NCI-H2227 treated with DMSO at 0.1 percent for 48 hours (cell line): ENCODE data around the gene KLHL12.
"Not testable (repeated sequence)": the region's sequence is repeated elsewhere in the genome, so short reads cannot be mapped to it uniquely, and the experiment has no call there.

Source experiments
- DNase-seq: peaks from one replicate; lab custom pipeline; 2025; lab: John Stamatoyannopoulos, UW

The KLHL12 gene

DNA sequence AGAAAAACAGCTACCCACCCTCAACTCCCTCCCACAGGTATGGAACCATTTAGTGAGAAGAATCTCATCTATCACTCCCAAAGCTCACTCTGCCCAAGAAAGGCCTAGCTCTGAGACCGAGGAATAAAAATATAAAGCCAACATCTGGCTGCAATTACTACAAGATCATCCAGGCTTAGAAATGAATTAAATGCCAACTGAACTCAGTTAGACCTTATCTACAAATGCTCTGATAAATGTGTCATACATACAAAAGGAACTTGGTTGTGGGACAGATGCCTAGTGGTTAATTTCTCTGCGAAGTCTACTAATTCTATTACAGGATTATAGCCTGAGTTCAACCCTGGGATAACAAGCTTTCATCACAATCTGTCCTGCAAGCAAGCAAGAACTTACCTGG lies 24.4 kb upstream of the KLHL12 start:
- no peak for DNase-seq

DNA sequence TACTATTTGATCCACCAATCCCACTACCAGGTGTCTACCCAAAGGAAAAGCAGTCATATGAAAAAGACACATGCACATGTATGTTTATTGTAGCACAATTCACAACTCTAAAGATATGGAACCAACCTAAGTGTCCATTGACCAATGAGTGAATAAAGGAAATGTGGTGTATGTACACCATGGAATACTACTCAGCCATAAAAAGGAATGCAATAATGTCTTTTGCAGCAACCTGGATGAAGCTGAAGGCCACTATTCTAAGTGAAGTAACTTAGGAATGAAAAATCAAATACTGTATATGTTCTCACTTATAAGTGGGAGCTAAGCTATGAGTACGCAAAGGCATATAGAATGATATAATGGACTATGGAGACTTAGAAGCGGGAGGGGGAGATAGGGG lies 18.4 kb upstream of the KLHL12 start:
- no peak for DNase-seq

DNA sequence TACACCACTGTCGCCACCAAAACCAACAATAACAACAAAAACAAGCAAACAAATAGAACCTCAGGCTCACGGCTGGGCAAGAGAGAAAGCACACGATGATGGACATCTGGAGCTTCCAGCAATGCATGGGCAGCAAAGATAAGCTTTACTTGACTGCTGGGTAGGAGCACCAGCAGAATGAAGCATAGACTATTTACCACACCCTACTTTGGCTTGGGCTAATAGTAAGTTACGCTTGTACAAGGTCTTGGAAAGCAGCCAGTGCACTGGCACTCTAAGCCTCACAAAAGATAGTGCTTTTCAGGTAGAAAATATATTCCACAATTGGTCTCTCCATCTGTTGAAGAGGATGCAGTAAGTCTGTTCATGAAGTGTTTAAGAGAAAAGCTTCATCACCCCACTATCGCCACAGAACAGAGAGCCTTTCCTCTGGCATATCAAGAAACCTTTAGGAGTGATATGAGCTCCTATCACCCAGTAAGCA lies 17.4 kb upstream of the KLHL12 start:
- DNase-seq: no peak

DNA sequence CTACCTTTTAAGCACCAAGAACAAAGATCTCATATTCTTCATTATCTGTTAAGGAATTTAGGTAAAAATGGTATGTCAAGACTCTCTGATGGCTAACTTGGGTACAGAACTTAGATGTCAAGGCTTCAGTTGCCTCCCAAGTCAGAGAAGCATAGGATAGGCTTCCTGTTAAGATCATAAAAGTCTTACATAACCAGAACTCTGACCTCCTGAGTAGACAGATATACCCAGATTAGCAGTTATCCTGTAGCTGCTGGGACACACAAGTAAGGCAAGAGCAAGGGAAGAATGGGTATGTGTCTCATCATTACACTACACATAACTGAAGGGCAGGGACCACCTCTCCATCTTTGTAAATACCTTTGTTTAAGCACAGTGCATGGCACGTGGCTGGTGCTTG lies 15.4 kb upstream of the KLHL12 start:
- DNase-seq: no peak

DNA sequence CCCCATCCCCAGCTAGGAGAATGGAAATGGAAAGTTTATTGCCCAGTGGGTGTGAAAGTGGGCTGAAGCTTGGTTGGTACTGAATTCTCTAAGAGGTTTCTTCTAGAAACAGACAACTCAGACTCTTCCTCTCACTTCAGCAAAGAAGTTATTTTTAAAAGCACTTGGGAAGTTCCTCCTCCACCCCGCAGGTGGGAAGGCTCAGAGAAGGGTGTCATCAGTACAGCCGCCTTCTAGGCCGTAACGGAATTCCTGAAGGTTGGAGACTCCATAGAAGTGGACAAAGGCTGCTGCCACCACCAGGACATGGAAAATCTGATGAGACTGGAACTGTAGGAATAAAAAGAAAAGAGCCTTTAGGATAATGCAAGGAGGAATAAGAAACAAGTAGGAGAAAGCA lies 14.3 kb upstream of the KLHL12 start:
- DNase-seq: no peak

DNA sequence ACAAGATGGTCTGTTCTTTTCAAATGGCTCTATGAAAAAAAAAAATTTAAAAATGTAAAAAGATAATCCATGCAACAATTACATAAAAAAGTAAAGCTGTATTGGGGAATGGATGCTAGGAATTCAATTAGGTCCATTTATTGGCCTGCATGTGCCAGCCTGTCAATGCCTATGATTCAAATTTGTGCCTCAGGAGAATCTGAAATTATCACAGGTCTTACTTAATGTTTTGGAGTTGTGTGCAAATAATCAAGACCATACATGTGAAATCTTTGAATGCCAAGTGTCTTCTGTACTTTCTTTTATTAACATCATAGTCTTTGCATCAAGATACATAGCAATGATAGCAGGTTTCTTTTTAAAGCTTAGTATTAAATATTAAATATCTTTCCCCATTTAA lies 13.5 kb upstream of the KLHL12 start:
- no peak for DNase-seq

DNA sequence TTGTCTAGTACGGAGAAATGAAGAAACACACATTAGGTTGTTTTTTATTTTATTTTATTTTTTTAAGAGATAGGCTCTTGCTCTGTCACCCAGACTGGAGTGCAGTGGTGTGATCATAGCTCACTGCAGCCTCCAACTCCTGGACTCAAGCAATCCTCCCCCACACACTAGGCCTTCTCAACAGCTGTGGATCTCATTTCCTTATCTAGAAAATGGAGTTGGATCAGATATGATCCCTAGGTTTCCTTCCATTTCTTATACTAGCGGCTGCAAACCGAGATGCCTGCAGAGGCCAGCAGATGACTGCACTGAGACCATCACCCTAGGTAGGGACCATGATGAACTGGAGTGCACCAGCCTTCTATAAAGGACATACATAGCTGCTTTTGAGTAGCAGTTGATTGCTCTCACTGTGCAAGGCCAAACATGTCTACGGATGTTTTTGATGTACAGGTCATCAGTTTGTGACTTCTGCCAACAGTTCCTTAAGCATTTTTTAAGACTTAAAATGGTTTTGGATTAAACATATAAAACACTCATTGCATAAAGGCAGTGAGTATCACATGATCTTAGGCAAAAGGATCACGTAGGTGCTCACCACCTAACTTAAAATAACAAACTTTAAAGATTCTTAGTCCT lies 11.4 kb upstream of the KLHL12 start:
- no peak for DNase-seq

DNA sequence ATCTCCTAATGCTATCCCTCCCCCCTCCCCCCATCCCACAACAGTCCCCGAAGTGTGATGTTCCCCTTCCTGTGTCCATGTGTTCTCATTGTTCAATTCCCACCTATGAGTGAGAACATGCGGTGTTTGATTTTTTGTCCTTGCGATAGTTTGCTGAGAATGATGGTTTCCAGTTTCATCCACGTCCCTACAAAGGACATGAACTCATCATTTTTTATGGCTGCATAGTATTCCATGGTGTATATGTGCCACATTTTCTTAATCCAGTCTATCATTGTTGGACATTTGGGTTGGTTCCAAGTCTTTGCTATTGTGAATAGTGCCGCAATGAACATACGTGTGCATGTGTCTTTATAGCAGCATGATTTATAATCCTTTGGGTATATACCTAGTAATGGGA lies 9.4 kb upstream of the KLHL12 start:
- DNase-seq: not testable (repeated sequence)

DNA sequence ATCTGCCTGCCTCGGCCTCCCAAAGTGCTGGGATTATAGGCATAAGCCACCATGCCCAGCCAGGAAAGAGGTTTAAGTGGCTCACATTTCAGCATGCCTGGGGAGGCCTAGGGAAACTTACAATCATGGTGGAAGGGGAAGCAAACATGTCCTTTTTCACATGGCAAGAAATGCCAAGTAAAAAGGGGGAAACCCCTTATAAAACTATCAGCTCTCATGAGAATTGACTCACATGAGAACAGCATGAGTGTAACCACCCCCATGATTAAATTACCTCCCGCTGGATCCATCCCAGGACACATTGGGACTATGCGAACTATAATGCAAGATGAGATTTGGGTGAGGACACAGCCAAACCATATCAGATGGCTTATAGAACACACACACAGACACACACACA lies 8.8 kb upstream of the KLHL12 start:
- no peak for DNase-seq

DNA sequence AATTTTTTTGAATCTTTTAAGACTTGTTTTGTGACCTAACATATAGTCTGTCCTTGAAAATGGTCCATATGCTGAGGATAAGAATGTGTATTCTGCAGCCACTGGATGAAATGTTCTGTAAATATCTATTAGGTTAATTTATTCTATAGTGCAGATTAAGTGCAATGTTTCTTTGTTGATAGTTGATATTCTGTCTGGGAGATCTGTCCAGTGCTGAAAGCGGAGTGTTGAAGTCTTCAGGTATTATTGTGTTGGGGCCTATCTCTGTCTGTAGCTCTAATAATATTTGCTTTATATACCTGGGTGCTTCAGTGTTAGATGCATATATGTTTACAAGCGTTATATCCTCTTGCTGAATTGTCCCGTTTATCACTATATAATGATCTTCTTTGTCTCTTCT lies 7.7 kb upstream of the KLHL12 start:
- no peak for DNase-seq

DNA sequence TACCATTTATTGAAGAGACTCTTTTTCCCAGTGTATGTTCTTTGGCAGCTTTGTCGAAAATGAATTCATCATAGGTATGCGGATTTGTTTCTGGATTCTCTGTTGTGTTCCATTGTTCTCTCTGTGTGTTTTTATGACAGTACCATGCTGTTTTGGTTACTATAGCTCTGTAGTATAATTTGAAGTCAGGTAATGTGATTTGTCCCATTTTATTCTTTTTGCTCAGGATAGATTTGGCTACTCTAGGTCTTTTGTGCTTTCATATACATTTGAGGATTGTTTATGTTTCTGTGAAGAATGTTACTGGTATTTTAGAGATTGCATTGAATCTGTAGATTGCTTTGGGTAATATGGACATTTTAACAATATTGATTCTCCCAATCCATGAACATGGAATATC lies 5.4 kb upstream of the KLHL12 start:
- no peak for DNase-seq

DNA sequence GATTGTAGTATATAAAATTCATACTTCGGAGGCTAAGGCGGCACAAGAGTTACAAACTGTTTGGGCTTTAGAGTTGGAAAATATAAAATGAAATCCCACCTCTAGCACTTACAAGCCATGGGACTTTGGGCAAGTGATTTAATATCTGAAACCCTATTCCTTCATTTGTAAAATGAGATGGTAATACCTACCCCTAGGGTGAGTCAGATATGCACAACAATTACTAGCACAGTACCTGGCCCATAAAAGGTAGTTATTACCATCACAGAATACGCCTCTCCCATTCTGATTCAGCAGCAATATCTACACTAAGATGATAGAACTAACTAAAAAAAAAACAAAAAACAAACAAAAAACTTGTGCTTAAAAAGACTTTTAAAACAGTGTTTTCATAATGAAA lies 3.5 kb downstream of the KLHL12 start:
- no peak for DNase-seq

DNA sequence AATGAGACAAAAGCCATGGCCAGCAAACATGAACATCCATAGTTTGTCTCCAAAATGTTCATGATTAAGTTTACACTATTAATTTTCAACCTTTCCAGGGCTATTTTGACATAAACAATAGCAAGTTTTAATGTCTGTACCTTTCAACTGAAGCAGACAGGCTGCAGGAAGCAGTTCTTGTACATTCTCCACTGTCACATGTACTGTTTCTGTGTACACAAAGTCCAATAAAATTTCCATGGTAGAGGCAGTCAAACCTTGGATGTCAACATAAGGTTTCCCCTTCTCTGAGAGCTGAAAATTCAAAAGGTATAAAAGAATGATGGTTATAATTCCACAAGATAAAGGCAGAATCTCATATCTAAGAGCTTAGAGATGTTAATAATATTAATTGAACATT lies 7.4 kb downstream of the KLHL12 start:
- no peak for DNase-seq

DNA sequence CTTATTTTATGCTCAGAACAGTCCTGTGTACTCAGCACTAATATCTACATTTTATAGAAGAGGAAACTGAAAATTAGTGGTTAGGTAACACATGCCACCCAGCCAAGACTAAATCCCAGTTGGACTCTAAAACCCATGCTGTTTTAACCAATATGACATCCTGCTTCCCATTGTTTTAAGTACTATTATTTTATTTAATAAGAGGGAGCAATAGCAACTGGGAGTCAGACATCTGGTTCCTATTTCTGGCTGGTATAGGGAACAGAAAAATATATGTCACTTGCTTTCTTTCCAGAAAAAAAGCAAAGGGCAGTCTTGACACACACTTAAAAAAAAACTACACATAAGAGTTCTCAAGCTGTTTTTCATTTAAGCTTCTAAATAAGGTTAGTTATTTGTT lies 11.9 kb downstream of the KLHL12 start:
- no peak for DNase-seq

DNA sequence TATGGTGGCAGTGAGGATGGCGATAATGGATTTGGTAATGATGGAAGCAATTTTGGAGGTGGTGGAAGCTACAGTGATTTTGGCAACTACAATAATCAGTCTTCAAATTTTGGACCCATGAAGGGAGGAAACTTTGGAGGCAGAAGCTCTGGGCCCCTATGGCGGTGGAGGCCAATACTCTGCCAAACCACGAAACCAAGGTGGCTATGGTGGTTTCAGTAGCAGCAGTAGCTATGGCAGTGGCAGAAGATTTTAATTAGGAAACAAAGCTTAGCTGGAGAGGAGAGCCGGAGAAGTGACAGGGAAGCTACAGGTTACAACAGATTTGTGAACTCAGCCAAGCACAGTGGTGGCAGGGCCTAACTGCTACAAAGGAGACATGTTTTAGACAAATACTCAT lies 14.6 kb downstream of the KLHL12 start:
- not testable (repeated sequence) for DNase-seq

DNA sequence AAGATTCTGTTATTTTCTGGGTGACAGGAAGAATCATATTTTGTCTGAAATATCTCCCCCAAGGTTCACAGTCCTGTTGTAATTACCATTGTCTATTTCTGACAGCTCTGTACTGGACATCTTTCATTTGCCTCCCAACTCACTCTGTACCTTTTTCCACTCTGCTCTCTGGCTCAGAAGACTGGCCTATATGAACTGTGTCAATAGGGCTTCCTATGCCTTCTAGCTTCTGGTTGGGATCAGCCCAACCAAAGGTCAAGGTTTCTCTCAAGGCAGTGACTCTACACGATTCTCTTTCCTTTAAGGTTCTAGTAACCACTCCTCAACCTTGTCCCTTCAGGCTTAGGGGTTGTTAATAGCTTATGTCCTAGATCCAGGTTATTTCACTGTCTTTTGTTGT lies 17.5 kb downstream of the KLHL12 start:
- DNase-seq: no peak

DNA sequence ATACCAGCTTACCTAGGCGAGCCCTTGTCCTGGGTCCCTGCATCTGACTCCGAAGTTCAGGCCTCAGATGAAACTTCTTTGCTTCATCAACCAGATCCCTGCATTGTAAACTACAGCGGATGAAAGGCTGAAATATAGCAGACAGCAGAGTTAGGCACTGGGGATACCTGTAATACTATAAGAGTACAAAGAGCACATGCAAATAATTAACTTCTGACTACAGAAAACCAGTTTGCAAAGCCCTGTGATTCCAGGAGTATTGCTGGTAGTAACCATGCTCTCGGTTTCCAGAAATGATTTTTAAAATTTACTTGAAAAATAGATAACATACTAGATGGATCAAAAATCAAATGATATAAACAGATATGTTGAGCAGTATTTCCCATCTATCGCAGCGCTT lies 18.0 kb downstream of the KLHL12 start:
- no peak for DNase-seq

DNA sequence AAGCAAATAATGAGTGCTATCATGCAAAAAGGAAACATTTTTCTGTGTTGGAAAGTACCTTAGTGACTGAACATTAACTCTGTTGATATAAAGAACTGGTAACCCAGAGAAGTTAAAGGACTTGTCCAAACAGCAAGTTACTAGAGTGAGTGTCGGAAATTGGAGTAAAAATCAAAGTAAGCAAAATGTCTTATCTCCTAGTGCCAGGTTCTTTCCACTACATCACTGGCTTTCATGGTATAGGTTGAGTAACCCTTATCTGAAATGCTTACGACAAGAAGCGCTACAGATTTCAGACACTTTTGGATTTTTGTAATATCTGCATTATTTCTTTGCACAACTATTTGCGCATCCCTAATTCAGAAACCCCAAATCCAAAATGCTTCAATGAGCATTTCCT lies 21.7 kb downstream of the KLHL12 start:
- no peak for DNase-seq

DNA sequence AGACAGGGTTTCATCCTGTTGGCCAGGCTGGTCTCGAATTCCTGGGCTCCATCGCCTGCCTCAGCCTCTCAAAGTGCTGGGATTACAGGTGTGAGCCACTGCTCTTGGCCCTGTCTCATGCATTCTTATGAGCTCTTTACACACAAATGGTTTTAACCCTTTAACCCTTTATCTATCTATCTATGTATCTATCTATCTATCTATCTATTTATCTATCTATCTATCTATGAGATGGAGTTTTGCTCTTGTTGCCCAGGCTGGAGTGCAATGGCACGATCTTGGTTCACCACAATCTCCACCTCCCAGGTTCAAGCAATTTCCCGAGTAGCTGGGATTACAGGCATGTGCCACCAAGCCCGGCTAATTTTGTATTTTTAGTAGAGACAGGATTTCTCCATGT lies 23.2 kb downstream of the KLHL12 start:
- not testable (repeated sequence) for DNase-seq

DNA sequence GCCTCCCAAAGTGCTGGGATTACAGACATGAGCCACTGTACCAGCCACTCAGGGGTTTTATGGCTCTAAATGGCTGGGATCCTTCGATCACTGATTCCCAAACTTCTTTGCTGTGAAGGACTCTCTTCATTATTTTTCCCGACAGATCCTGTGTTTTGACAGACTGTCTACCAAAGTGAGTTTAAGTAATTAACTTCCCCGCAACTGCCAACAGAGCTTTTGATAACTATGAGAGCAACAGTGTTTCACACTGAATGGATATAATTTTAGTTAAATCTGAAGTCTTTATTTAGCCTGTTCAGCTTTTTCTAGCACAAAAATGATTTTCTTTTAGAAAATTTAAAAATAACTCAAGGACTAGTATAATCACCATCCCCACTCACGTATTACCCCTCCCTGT lies 25.5 kb downstream of the KLHL12 start:
- DNase-seq: no peak

DNA sequence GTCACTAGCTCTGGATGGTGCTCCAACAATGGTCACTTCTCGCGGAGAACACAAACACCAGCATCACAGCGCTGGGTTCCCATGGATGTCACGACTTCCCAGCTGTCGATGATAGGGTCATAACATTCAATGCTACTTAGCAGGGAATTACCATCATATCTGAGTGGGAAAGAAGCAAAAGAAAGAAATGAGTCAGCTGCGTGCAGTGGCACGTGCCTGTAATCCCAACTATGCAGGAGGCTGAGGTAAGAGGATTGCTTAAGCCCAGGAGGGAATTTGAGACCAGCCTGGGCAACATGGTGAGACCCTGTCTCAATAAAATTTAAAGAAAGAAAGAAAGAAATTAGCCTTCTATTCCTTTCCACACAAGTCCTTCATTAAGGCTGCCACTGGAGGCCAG lies 34.5 kb downstream of the KLHL12 start:
- no peak for DNase-seq

DNA sequence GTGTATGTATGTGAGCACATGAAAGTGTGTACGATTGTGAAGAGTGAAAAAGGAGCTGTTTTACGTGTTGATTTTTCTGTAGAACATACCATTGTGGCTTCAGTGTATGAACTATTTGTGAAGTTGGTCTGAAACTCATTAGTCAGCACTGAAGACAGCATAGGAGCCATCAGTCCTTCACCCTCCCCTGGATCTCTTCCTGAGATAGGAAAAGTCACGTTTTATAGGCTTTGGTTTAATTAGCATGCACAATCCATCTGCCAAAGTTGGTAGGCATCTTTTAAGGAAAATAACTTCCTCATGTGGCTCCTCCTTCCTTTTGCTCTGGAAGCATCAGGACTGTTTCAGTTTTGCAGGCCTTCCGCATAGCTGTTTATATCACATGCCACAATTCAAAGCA lies 36.6 kb downstream of the KLHL12 start:
- no peak for DNase-seq

DNA sequence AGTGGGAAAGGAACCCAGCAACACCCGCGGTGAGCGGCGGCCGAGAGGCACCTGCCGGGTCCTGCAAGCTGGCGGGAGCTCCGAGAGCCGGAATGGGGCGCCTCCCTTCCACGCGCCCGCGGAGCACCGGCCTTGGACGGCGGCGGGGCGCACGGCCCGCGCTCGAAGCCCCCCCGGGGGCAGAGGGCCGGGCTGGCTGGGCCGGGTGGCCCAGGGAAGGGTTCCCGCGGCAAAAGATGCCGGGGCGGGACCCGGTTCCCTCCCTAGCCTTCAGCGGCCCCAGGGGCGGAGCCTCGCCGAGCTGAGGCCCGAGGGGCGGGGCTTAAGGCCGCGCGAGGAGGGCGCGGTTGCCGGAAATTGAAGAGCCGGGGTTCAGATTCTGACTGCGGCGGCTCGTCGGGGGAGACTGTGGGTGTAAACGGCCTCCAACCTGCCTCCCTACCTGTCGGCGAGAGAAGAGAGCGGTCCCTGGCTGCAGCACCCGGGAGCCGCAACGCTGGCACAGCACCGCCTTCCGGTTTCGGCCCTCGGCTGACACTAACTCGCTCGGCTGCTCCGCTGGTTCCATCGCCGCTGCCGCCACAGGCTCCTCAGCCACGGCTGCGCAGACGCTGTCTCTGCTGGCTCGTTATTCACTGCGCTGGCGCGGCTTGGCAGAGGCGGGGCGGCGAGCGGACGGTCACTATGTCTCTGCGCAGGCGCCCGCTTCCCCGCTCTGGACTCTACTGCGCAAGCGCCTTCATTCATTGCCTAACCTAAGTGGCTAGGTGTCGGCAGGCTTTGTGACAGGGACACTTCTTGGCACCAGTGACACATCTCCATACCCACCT lies 38.3 kb downstream of the KLHL12 start, which contains the start of gene RABIF:
RABIF (minus strand) TSS at position 619 of the 830 bp plus-strand sequence; CDS start at position 568, 51 bp downstream.
- DNase-seq: peak; percentile 98

DNA sequence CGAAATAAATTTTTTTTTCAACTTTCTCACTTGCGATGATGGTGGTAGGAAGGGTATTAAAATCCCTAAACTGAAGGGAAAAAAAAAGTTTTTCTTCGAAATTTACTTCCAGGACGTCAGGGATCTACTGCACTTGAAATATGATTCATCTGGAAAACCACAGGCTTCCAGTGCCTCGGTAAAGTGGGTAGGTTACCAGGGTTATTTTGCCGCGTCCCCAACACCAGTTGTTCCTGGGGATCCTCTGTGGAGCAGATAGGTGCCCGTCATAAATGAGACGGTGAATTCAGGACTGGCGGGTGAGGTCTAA lies 38.9 kb downstream of the KLHL12 start:
- DNase-seq: no peak
